ENCODE measurements around the gene INKA1. TPM values are rescaled to one million over a fixed set of nuclear protein-coding genes. Genes with fewer than 3 reads are reported as not detected.
"Not testable (repeated sequence)": the region's sequence is repeated elsewhere in the genome, so short reads cannot be mapped to it uniquely, and the experiment has no call there.

Gene INKA1
- total RNA-seq, 1 experiment from 2014 or later, result 2.3 TPM

GRCh38 chr3:49812916-49813496, 9.9 kb downstream of the INKA1 start:
- Histone ChIP-seq H3K36me3 (replicated peaks; ENCODE audit: control insufficient read depth, insufficient read depth, low read length) (no peaks in the 10 kb centered on the region), H3K4me3 (ENCODE audit: insufficient read depth, low read depth, low read length) (no peak overlapping the region), H3K27me3 (ENCODE audit: control insufficient read depth, insufficient read depth, low read length) (no peaks in the 10 kb centered on the region)
- DNase-seq, result peak; percentile 24

- Histone ChIP-seq H3K36me3 (replicated peaks; ENCODE audit: control insufficient read depth, insufficient read depth, low read length) (no peaks in the 10 kb centered on the region), H3K27me3 (ENCODE audit: control insufficient read depth, insufficient read depth, low read length) (no peaks in the 10 kb centered on the region), H3K4me3 (ENCODE audit: insufficient read depth, low read depth, low read length) (no peak within 1 kb of the TSS)
- DNase-seq, result peak; percentile 43
Measured at GRCh38 chr3:49813497-49814174, 10.6 kb downstream of the INKA1 start, which contains the start of gene UBA7. TSS of gene UBA7 (minus strand) at chr3:49813953. CDS start at chr3:49813787, 166 bp downstream.

GRCh38 chr3:49823131-49823530, 20.1 kb downstream of the INKA1 start:
- not testable (repeated sequence) for DNase-seq; H3K27me3 ChIP-seq (ENCODE audit: control insufficient read depth, insufficient read depth, low read length); H3K4me3 ChIP-seq (ENCODE audit: insufficient read depth, low read depth, low read length); H3K36me3 ChIP-seq (replicated peaks; ENCODE audit: control insufficient read depth, insufficient read depth, low read length)

GRCh38 chr3:49826016-49826415, 23.0 kb downstream of the INKA1 start:
- no peaks in the 10 kb centered on the region for H3K27me3 ChIP-seq (ENCODE audit: control insufficient read depth, insufficient read depth, low read length)
- no peak for DNase-seq
- H3K4me3 ChIP-seq (ENCODE audit: insufficient read depth, low read depth, low read length), result no peak overlapping the region
- peaks cover 20% of the 10 kb centered on the region for H3K36me3 ChIP-seq (replicated peaks; ENCODE audit: control insufficient read depth, insufficient read depth, low read length)

GRCh38 chr3:49831341-49831740, 28.3 kb downstream of the INKA1 start:
- H3K36me3 ChIP-seq (replicated peaks; ENCODE audit: control insufficient read depth, insufficient read depth, low read length), result peaks cover 27% of the 10 kb centered on the region
- DNase-seq, result no peak
- no peak overlapping the region for H3K4me3 ChIP-seq (ENCODE audit: insufficient read depth, low read depth, low read length)
- H3K27me3 ChIP-seq (ENCODE audit: control insufficient read depth, insufficient read depth, low read length), result no peaks in the 10 kb centered on the region

GRCh38 chr3:49839193-49839809, 36.2 kb downstream of the INKA1 start:
- H3K36me3 ChIP-seq (replicated peaks; ENCODE audit: control insufficient read depth, insufficient read depth, low read length), result peaks cover 36% of the 10 kb centered on the region
- H3K27me3 ChIP-seq (ENCODE audit: control insufficient read depth, insufficient read depth, low read length), result no peaks in the 10 kb centered on the region
- H3K4me3 ChIP-seq (ENCODE audit: insufficient read depth, low read depth, low read length), result no peak overlapping the region
- peak; percentile 83 for DNase-seq

- no peak overlapping the region for H3K4me3 ChIP-seq (ENCODE audit: insufficient read depth, low read depth, low read length)
- peaks cover 36% of the 10 kb centered on the region for H3K36me3 ChIP-seq (replicated peaks; ENCODE audit: control insufficient read depth, insufficient read depth, low read length)
- H3K27me3 ChIP-seq (ENCODE audit: control insufficient read depth, insufficient read depth, low read length), result no peaks in the 10 kb centered on the region
- DNase-seq, result no peak
Measured at GRCh38 chr3:49840388-49840787, 37.3 kb downstream of the INKA1 start.

- H3K4me3 ChIP-seq (ENCODE audit: insufficient read depth, low read depth, low read length), result no peak overlapping the region
- peak; percentile 69 for DNase-seq
- peaks cover 41% of the 10 kb centered on the region for H3K36me3 ChIP-seq (replicated peaks; ENCODE audit: control insufficient read depth, insufficient read depth, low read length)
- H3K27me3 ChIP-seq (ENCODE audit: control insufficient read depth, insufficient read depth, low read length), result no peaks in the 10 kb centered on the region
Measured at GRCh38 chr3:49841126-49841696, 38.1 kb downstream of the INKA1 start.

GRCh38 chr3:49841806-49842205, 38.7 kb downstream of the INKA1 start:
- no peak overlapping the region for H3K4me3 ChIP-seq (ENCODE audit: insufficient read depth, low read depth, low read length)
- H3K36me3 ChIP-seq (replicated peaks; ENCODE audit: control insufficient read depth, insufficient read depth, low read length), result peaks cover 40% of the 10 kb centered on the region
- no peak for DNase-seq
- H3K27me3 ChIP-seq (ENCODE audit: control insufficient read depth, insufficient read depth, low read length), result no peaks in the 10 kb centered on the region

GRCh38 chr3:49842843-49843517, 39.9 kb downstream of the INKA1 start:
- Histone ChIP-seq H3K27me3 (ENCODE audit: control insufficient read depth, insufficient read depth, low read length) (no peaks in the 10 kb centered on the region), H3K36me3 (replicated peaks; ENCODE audit: control insufficient read depth, insufficient read depth, low read length) (peaks cover 39% of the 10 kb centered on the region), H3K4me3 (ENCODE audit: insufficient read depth, low read depth, low read length) (no peak overlapping the region)
- DNase-seq, result no peak

- Histone ChIP-seq H3K36me3 (replicated peaks; ENCODE audit: control insufficient read depth, insufficient read depth, low read length) (peaks cover 35% of the 10 kb centered on the region), H3K4me3 (ENCODE audit: insufficient read depth, low read depth, low read length) (no peak overlapping the region), H3K27me3 (ENCODE audit: control insufficient read depth, insufficient read depth, low read length) (no peaks in the 10 kb centered on the region)
- no peak for DNase-seq
Measured at GRCh38 chr3:49844464-49845183, 41.6 kb downstream of the INKA1 start.

- DNase-seq, result no peak
- H3K27me3 ChIP-seq (ENCODE audit: control insufficient read depth, insufficient read depth, low read length), result no peaks in the 10 kb centered on the region
- peaks cover 31% of the 10 kb centered on the region for H3K36me3 ChIP-seq (replicated peaks; ENCODE audit: control insufficient read depth, insufficient read depth, low read length)
- no peak overlapping the region for H3K4me3 ChIP-seq (ENCODE audit: insufficient read depth, low read depth, low read length)
Measured at GRCh38 chr3:49845694-49846093, 42.6 kb downstream of the INKA1 start.

Measured in H7 (cell line).